ENCODE measurements around the gene NKAIN4.
A peak's percentile ranks its signal among the peaks of the same experiment; 100 is the strongest.
"Not testable (repeated sequence)": the region's sequence is repeated elsewhere in the genome, so short reads cannot be mapped to it uniquely, and the experiment has no call there.

The NKAIN4 gene

DNA sequence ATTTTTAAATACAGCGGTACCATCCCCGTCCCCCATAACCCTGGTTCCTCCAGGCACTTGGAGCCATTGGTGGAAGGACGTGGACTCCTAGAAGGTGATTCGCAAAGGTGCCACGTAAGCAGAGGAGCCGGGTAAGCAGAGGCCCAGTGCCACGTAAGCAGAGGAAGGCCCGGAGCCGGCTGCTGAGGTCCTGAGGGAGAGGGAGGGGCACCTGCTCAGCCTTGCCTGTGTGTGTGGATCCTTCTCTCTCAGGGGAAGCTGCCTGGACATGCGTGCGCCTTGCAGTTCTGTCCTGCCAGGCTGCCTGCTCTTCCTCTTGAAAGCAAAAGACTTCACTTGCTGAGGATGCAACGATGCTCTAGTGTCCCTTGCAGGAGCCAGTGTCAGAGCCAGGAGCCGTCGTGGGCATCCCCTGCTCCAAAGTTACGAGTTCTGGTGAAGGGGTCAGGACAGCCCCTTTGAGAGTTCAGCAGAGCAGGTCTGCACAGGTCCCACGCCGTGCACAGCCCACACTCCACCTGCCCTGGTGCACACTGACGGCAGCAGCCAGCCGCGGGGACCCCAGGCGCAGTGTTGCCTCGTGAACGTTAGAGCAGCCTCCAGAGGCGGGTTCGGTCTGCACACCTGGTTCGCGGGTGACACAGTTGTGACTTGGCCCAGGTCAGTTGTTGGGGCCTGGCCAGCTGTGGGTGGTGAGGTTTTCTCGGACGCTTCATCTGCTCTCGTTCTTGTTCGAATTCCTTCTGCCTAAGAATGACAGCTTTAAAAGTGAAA lies 1.9 kb upstream of the NKAIN4 start:
- no peak for DNase-seq

DNA sequence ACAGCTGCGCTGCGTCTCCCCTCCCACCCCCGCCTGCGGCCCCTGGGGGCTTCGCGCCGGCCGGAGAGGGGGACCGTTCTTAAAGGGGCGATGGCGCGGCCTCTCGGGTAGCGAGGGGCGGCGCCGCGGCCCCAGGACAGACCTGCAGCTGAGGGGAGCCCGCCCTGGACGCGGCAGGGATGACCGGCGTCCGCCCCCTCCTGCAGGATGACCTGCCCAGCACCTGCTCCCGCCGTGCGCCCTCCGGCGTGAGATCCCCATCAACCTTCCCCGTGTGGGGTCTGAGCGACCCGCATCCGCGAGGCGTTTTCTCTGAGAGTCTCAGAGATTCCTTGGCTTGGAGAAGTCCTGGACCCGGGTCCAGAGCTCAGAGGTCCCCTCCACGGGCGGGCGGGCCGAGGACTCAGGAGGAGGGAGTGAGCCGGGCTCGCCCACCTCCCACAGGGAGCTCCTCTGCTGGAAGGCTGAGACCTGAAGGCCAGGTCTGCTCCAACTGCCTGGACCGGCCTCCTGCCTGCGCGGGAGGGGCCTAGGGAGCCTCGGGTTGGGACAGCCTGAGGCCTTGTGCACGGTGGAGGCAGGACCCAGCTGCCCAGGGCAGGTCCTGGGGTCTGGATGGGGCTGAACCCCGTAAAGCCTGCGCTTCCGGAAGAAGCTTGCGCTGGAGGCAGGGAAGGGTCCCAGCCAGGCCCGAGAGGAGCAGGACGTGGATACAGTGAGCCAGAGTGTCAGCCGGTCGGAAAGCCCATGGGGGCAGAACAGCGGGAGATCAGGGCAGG lies 532 bp upstream of the NKAIN4 start:
- DNase-seq, result no peak

DNA sequence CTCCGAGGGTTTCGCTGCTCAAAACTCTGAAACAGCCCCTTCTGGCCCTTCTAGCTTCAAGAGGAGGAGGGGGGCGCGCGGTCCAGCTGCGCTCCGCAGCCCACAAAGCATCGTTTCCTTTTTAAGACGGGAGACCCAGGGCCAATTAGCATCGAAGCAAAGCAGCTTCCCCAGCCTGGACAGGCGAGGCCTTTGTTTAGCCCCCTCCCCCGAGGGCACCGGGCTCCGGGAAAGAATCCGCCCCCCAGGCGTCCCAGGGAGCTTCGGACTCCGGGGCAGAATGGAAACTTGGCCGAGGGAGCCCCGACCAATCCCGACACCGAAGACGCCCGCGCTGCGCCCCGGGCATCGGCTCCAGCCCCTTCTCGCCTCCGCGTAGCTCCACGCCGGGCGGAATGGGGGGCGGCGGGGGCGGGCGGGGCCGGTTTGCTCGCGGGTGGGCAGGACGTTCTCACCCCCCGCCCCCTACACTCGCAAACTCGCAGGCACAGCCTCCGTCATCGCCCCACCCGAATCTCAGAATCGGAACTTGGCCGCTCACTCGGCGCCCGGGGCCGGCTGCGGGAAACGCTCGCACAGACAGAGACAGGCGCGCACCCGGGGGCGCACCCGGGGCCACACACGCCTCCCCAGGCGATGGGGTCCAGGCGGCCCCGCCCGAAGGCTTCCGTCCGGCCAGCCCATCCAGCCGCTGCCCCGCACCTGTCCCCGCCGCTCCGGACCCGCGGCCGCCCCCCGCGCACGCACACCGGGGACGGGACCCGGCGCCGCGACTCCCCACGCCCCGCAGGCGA lies 628 bp downstream of the NKAIN4 start:
- DNase-seq, result no peak

DNA sequence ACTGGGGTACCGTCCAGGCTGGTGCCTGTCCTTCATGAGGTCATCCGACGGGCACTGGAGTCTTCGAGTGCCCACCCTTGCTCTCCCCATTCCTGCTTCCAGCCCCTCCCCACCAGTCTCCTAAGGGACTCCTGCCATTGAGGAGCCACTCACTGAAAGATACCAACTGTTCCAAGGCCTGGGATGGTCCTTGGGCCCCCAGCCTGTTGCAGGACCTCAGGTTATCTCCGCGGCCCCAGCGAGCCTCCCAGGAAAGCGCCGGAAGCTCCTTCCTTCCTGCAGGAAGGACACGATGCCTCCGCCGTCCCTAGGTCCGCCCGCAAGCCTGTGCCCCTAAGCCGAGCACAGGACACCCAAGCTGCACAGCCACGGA lies 1.2 kb downstream of the NKAIN4 start:
- no peak for DNase-seq

DNA sequence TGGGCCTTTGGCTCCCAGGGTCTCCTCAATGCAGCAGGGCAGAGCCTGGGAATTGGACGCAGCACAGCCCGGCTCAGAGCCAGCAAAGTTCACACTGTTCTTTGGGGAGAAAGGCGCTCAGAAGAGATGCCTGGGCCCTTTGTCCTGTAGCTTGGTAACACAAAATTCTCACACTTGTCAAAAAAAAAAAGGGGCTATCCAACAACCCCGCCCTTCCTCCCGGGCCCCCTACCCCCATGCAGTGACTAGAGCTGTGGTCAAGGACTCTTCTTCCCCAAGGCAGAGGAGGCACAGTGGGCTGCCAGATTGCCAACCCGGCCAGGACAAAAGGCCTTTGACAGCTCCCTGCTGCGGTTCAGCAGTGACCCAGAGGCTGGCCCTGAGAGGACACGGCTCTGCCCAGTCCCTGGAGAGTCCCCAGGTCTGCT lies 2.0 kb downstream of the NKAIN4 start:
- DNase-seq, result no peak

DNA sequence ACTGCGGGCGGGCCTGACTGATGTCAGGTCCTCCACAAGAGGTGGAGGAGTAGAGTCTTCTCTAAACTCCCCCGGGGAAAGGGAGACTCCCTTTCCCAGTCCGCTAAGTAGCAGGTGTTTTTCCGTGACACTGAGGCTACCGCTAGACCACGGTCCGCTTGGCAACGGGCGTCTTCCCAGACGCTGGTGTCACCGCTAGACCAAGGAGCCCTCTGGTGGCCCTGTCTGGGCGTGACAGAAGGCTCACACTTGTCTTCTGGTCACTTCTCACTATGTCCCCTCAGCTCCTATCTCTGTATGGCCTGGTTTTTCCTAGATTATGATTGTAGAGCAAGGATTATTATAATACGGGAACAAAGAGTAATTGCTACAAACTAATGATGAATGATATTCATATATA lies 2.9 kb downstream of the NKAIN4 start:
- DNase-seq, result not testable (repeated sequence)

DNA sequence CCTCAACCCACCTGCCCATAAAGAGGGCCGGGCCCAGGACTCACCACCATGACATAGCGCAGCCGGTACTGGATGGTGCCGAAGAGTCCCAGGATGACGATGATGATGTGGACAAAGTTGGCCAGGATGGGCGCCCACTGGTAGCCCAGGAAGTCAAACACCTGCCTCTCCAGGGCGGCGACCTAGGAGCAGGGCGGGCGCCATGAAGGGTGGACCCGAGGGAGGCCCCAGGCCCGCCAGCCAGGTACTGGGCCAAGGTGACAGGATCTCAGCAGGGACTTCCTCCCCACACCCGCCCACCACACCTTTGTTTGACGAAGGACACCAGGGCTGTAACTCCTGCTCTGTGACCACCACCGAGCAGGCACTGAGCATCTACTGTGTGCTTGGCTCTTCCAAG lies 4.4 kb downstream of the NKAIN4 start:
- DNase-seq, result no peak

DNA sequence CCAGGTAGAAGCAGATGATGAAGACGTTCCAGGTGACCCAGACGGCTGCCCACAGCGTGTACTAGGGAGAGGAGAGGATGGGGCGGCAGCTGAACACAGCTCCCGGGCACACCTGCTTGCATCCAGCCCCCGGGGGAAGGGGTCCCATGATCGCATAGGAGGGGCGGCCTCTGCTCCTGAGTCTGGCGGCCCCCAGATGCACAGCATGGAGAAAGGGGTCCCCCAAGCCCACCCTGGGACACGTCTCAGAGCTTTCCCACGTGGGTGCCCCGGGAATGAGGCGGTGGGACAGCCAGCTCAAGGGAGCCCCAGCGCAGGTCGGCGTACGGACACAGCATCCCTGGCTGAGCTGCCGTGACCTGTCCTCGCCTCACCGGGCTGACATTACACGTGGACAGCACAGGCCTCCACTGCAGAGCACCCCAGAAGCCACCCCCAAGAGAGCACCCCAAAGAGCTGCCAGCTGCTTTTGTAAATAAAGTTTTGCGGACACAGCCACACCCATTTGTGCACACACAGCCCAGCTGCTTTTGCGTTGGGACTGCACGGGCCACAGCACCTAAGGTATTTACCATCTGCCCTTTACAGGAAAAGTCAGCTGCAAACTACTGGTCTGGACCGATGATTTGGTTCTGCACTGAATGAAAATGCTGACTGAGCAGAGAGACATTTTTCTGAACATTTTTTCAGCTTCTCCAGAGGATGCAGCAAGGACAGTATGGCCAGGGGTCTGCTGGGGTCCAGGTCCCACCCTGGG lies 5.2 kb downstream of the NKAIN4 start:
- DNase-seq, result no peak

DNA sequence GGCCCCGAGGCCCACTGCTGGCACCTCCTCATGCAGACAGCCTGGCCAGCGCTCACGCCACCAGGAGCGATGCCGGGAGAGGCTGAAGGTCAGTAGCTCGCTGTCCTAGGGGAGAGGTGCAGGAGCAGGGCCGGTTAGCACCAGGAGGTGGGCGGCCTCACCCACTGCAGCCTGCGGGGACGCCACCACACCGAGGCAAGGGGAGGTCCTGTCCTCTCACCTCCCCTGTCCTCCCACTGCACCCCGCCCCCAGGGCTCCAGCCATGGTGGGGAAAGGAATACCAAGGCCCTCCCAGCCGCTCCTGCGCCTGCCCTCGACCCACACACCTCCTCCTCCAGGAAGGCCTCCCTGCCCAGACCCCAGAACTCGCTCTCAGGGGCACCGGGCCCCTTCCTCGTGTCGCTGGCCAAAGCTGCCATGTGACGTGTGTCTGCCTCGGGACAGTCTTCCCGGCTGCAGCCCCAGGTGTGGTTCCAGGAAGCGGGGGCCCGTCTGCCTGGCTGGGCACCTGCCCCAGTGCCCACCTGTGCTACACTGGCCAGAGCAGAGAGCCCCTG lies 6.5 kb downstream of the NKAIN4 start:
- DNase-seq, result no peak

DNA sequence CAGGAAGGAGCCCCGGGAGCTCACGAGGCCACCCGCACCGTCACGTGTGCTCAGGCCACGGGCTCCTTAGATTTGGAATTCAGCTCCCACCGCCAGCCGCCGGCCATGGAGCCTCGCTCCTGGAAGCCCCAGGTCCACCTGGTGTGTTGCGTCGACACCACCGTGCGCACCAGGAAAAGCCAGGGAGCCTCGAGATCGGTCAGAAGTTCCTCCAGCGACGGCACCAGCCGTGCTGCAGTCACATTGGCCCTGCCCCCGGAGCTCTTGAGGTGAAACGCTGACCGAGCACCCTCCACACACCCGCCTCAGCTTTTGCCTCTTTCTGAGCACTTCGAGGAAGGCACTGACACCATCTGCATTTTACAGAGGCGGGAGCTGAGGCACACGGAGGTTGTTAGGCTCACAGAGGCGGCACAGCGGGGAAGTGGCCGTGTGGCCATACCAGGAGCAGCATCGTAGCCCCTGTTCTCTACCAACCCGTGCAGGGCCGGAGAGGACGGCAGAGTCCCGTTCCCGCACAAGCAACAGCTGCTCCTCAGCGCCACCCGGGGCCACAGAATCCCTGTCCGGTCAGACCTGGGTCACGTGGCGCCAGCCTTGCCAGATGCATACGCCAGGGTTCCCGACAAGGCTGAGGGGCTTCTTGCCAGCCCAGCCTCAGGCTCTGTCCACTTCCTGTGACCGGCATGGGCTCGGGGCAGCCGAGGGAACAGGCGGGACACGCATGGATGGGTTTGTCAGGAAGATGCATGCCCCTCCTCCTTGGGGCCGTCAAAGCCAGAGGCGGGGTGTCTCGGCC lies 7.6 kb downstream of the NKAIN4 start:
- DNase-seq, result no peak

DNA sequence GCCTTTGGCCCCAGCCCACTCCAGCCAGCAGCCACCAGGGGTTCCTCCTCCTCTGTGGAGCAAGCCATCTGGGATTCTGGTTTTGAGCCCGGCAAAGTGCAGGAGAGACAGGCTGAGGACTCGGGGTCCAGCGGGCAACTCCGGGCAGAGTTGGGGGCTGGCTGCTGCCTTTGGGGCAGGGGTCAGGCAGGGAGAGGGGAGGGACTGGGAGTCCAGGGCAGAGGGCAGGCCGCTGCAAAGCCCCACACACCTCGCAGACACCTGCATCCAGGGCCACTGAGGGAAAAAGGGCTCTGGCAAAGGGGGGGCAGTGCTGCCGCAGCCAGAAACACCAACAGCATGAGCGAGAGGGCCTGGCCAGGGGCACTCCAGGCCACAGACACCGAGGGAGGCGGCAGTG lies 9.8 kb downstream of the NKAIN4 start:
- DNase-seq, result no peak

DNA sequence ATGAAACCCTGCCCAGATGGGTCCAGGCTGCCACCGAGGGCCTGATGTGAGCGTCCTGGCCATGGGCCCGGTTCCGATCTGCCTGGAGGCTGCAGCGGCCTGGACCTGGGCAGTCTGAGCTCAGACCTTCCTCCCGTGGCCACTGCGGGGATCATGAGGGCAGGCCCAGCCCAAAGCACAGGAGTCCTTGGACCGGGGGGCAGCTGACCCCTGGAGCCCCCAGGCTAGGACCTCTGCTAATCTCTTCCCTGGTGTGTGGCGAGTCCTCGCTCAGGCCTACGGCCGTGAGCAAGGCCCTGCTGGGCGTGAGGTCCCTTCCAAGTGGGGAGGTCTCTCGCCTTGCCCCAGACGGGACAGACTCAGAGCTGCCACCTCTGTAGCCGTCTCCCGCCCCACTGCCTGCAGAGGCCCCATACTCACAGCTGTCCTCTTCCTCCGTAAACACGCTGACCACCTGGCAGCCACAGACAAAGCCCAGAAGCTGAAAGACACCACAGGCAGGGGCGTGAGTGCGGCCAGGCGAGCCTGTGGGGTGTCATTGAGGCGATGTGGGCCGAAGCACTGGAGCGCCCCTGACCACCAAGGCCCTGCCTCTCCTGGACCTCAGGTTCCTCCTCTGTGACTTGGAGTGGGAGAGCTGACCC lies 10.5 kb downstream of the NKAIN4 start:
- no peak for DNase-seq

DNA sequence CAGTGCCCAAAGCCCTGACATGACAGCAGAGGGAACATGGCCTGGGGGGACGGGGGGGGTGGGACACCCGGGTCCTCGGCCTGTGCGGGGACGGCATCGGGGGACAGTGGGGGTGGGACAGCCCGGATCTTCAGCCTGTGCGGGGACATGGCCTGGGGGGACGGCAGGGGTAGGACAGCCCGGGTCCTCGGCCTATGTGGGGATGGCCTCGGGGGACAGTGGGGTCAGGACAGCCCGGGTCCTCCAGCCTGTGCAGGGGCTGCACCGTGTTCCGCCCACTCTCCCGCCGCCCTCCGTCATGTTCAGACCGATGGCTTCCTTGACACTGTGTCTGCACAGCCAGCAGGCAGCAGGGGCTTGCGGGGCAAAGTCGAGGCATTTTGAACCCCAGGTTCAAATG lies 11.5 kb downstream of the NKAIN4 start:
- no peak for DNase-seq

DNA sequence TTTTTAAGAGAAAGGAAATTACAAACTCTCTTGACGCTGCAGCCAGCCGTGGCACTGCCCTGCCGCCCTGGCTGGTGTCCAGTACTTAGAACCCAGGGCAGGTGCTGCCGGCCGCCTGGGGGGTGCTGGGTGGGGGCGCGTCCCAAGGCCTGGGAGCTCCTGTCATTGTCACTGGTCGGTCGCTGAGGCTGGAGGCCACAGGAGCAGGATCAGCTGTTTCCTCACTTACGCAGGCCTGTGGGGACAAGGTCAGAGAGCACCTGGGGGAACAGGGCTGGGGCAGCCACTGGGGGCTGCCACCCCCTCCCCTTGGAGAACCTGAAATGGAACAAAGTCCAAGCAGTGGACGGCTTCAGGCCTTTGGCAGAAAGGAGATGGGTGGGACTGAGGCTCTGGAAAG lies 13.0 kb downstream of the NKAIN4 start:
- DNase-seq, result no peak

DNA sequence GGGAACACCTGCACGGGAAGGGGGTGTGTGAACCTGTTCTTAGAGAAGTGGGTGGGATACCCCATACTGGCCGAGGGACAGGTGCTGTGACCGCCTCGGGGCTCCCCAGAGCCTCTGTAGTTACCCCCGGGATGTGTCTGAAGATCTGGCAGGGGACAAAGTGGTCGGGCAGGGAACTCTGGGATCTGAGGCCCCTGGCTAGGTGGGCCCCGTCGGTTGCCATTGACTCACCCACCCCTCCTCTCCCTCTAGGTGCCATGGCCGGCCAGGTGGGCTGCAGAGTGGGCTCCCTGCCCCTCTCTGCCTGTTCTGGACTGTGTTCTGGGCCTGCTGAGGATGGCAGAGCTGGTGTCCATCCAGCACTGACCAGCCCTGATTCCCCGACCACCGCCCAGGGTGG lies 14.3 kb downstream of the NKAIN4 start:
- DNase-seq, result no peak

DNA sequence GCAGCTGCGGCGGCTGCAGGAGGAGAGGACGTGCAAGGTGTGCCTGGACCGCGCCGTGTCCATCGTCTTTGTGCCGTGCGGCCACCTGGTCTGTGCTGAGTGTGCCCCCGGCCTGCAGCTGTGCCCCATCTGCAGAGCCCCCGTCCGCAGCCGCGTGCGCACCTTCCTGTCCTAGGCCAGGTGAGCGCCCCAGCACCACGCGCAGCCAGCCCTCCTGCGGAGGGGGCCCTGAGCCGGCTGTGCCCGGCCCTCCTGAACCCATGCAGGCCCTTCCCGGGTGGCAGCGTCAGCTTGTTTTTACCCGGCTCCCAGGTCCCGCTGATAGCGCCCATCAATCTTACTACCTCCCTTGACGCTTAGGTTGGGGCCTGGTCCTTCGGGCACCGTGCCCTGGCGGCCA lies 14.8 kb downstream of the NKAIN4 start:
- no peak for DNase-seq

DNA sequence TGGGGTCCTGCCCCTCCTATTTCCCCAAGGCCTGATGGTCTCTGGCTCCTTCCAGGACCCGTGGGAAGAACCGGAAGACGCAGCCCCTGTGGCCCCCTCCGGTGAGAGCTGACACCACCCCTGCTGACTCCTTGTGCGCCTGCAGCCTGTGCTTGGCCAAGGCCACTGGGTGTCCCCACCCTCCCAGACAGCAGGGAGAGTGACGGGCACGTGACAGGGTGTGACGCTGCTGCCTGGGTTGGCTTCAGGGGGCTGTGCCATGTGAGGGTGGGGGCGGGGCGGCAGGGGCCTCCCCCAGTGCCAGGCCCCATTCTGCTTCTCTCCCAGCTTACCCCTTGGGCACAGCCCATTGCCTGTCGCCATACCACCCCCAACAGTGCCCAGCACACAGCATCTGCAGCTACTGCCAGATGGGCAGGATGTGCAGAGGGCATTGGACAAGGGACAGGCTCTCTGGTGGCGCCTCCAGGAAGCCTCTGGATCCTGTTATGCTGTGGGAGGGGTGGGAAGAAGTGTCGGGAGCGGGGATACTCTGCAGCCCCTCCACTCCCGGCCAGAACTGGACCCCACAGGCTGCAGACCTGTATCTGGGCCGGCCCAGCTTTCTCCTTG lies 15.6 kb downstream of the NKAIN4 start:
- DNase-seq, result peak; percentile 23

DNA sequence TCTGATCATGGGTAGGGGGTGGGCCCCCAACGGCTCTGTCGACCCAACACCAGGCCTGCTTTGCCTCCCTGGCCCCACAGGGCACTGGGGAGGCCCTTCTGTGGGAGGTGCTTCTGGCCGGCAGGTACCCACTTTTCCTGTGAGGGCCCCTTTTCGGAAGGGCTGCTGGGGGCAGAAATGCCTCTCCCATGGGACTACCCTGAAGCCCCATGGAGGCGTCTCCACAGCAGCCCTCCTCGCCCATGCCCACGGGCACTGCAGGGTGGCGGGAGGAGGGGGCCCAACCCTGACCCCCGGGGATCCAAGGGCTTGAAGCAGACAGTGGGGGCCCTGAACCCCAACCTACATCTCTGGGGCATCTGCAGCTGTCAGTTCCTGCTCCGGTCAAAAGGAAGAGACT lies 16.2 kb downstream of the NKAIN4 start:
- DNase-seq, result no peak

DNA sequence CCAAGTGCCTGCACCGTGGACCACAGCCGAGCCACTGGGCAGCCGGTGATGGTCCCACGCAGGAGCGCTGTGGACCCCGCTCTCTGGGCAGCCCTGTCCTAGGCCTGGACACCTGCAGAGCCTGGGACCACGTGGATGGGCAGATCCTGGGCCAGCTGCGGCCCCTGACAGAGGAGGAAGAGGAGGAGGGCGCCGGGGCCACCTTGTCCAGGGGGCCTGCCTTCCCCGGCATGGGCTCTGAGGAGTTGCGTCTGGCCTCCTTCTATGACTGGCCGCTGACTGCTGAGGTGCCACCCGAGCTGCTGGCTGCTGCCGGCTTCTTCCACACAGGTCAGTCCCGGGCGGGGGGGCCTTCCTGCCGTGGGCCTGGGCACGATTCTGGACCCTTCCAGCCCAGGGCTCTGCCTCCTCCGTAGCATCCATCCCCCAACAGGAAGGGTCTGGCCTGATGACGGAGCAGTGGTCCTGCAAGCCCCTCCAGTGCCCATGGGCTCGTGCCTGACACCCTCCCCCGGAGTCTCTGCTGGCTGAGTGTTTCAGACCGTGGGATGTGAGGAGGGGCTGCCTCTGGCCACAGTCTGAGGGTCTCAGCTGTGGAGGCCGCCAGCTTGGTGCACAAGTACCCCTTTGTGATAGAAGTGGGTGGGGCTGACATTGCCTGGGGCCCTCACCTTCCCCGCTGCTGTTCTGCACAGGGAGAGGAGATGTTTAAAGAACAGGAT lies 18.0 kb downstream of the NKAIN4 start:
- DNase-seq, result no peak

DNA sequence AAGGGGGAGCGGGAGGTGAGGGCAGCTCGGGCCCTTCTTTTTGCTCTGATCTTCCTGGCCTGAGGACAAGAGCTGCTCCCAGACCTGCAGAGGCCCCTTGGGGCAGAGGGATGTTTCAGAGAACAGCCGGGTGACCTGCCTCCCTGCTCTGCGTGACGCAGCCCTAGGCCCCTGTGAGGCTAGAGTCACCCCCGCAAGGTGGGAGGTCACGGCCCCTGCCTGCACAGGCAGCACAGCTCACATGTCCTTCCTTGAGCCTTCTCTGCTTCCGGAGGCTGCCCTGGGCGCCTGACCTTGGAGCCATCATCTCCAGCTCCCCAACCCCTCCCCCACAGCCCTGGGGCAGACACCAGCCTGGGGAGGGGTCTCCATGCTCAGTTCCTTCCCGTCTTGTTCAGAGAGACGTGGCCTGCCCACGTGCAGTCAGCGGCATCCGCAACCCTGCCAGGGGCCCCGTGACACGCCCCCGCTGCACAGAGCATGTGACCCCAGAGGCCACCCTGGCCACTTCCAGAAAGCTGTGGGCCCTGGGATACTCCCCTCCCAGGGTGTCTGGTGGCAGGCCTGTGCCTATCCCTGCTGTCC lies 18.8 kb downstream of the NKAIN4 start, which contains the start of gene BIRC7:
BIRC7 (plus strand) TSS at position 507 of the 585 bp plus-strand sequence. CDS start 192 bp downstream, outside the sequence.
- no peak for DNase-seq

Measured in hematopoietic multipotent progenitor cell treated with erythropoietin and hydrocortisone succinate and interleukin-3 and kit ligand, for 8 days (in vitro differentiated cells).